ENCODE data around the gene STK32C.

The STK32C gene

GRCh38 chr10:132292287-132293200 lies 15.2 kb downstream of the STK32C start:
- DNase-seq (ENCODE audit: low read depth, low spot score), result no peak
- H3K4me3 ChIP-seq (ENCODE audit: low read length), result no peak overlapping the region

GRCh38 chr10:132291826-132292225 lies 15.9 kb downstream of the STK32C start:
- no peak for DNase-seq (ENCODE audit: low read depth, low spot score)
- no peak overlapping the region for H3K4me3 ChIP-seq (ENCODE audit: low read length)

- no peak overlapping the region for H3K4me3 ChIP-seq (ENCODE audit: low read length)
- no peak for DNase-seq (ENCODE audit: low read depth, low spot score)
These were observed 17.1 kb downstream of the STK32C start for GRCh38 chr10:132290631-132291030.

GRCh38 chr10:132289439-132289838 lies 18.3 kb downstream of the STK32C start:
- peak; percentile 51 for DNase-seq (ENCODE audit: low read depth, low spot score)
- no peak overlapping the region for H3K4me3 ChIP-seq (ENCODE audit: low read length)

GRCh38 chr10:132283604-132284382 lies 24.0 kb downstream of the STK32C start:
- no peak overlapping the region for H3K4me3 ChIP-seq (ENCODE audit: low read length)

GRCh38 chr10:132282667-132283603 lies 24.8 kb downstream of the STK32C start:
- DNase-seq (ENCODE audit: low read depth, low spot score), result no peak
- H3K4me3 ChIP-seq (ENCODE audit: low read length), result no peak overlapping the region

More at GRCh38 chr10:132283604-132284382, 24.0 kb downstream of the STK32C start:
- DNase-seq (ENCODE audit: low read depth, low spot score), result no peak

- DNase-seq (ENCODE audit: low read depth, low spot score), result no peak
- H3K4me3 ChIP-seq (ENCODE audit: low read length), result no peak overlapping the region
These were observed 25.7 kb downstream of the STK32C start for GRCh38 chr10:132281915-132282666.

GRCh38 chr10:132280646-132281074 lies 27.1 kb downstream of the STK32C start:
- no peak for DNase-seq (ENCODE audit: low read depth, low spot score)
- no peak overlapping the region for H3K4me3 ChIP-seq (ENCODE audit: low read length)

GRCh38 chr10:132279873-132280645 lies 27.7 kb downstream of the STK32C start:
- no peak for DNase-seq (ENCODE audit: low read depth, low spot score)
- H3K4me3 ChIP-seq (ENCODE audit: low read length), result no peak overlapping the region

- no peak overlapping the region for H3K4me3 ChIP-seq (ENCODE audit: low read length)
- DNase-seq (ENCODE audit: low read depth, low spot score), result no peak
These were observed 30.4 kb downstream of the STK32C start for GRCh38 chr10:132277311-132277741.

GRCh38 chr10:132276706-132277105 lies 31.0 kb downstream of the STK32C start:
- DNase-seq (ENCODE audit: low read depth, low spot score), result no peak
- H3K4me3 ChIP-seq (ENCODE audit: low read length), result no peak overlapping the region

- no peak overlapping the region for H3K4me3 ChIP-seq (ENCODE audit: low read length)
- no peak for DNase-seq (ENCODE audit: low read depth, low spot score)
These were observed 31.5 kb downstream of the STK32C start for GRCh38 chr10:132276179-132276675.

- no peak for DNase-seq (ENCODE audit: low read depth, low spot score)
- no peak overlapping the region for H3K4me3 ChIP-seq (ENCODE audit: low read length)
These were observed 32.1 kb downstream of the STK32C start for GRCh38 chr10:132275426-132276178.

- no peak for DNase-seq (ENCODE audit: low read depth, low spot score)
- H3K4me3 ChIP-seq (ENCODE audit: low read length), result no peak overlapping the region
These were observed 32.8 kb downstream of the STK32C start for GRCh38 chr10:132274986-132275385.

GRCh38 chr10:132274581-132274980 lies 33.2 kb downstream of the STK32C start:
- H3K4me3 ChIP-seq (ENCODE audit: low read length), result no peak overlapping the region
- no peak for DNase-seq (ENCODE audit: low read depth, low spot score)

- H3K4me3 ChIP-seq (ENCODE audit: low read length), result no peak overlapping the region
- DNase-seq (ENCODE audit: low read depth, low spot score), result no peak
These were observed 33.8 kb downstream of the STK32C start for GRCh38 chr10:132273966-132274365.

All from Jurkat, Clone E6-1 (cell line).